Retinal pigment epithelial cell (primary cell): ENCODE measurements around the gene GLIS2.

ENCODE experiments used
- DNase-seq: peaks from one replicate; pipeline ENCODE4 v3.0.0-alpha.2; 2010; ENCODE audit warnings: low read depth
- H3K4me3 ChIP-seq: 2 replicates; pipeline ENCODE4 v1.5.1; 2011; ENCODE audit warnings: mild to moderate bottlenecking, low read length, control low read depth, moderate library complexity
- TF ChIP-seq, protein P1 (sequence below): conservative IDR thresholded peaks from 2 replicates; pipeline ENCODE4 v1.5.1; 2011; ENCODE audit warnings: low read depth, low read length, control low read depth, inconsistent platforms

The GLIS2 gene

GRCh38 chr16:4382795-4383357 lies 67.0 kb downstream of the GLIS2 start:
- no peak for DNase-seq
- H3K4me3 ChIP-seq = no peak overlapping the region
- TF ChIP-seq, protein P1, sequence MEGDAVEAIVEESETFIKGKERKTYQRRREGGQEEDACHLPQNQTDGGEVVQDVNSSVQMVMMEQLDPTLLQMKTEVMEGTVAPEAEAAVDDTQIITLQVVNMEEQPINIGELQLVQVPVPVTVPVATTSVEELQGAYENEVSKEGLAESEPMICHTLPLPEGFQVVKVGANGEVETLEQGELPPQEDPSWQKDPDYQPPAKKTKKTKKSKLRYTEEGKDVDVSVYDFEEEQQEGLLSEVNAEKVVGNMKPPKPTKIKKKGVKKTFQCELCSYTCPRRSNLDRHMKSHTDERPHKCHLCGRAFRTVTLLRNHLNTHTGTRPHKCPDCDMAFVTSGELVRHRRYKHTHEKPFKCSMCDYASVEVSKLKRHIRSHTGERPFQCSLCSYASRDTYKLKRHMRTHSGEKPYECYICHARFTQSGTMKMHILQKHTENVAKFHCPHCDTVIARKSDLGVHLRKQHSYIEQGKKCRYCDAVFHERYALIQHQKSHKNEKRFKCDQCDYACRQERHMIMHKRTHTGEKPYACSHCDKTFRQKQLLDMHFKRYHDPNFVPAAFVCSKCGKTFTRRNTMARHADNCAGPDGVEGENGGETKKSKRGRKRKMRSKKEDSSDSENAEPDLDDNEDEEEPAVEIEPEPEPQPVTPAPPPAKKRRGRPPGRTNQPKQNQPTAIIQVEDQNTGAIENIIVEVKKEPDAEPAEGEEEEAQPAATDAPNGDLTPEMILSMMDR = no peak

GRCh38 chr16:4383591-4384444 lies 68.0 kb downstream of the GLIS2 start:
- DNase-seq = no peak
- TF ChIP-seq, protein P1 = no peak
- no peak overlapping the region for H3K4me3 ChIP-seq

- TF ChIP-seq, protein P1 = no peak
- no peak overlapping the region for H3K4me3 ChIP-seq
- DNase-seq = no peak
These were observed 68.7 kb downstream of the GLIS2 start for GRCh38 chr16:4384509-4384942.

DNA sequence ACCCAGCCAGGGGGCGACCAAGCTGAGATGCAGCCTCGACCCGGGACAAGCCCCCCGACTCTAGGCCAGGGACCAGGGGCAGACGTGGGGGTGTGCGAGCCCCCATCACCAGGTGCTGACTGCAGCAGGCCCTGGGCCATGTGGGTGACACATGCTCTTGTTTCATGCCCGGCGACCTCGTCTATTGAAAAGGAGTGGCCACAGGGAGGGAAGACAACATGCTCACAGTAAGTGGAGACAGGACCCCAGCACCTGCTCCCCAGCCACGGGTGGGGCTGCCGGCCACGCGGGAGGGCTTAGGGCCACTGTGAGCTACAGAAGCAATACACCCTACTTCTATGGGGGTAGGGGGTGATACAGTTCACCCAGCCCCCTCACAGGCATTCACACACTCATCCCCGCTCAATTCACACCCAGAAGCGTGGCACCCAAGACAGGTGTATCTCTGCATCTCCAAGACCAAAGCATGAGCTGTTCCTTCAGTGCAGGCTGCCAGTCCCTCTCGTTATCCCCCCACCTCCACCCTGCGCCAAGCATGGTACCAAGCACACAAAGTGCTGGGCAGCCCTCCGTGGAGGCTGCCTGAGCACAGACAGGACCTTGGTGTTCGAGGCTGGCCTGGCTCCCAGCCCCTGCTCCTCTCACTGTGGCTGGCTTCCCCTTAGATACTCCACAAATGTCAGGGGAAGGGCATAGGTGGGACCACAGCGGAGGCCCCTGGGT lies 69.4 kb downstream of the GLIS2 start:
- no peak overlapping the region for H3K4me3 ChIP-seq
- TF ChIP-seq, protein P1 = no peak
- no peak for DNase-seq

DNA sequence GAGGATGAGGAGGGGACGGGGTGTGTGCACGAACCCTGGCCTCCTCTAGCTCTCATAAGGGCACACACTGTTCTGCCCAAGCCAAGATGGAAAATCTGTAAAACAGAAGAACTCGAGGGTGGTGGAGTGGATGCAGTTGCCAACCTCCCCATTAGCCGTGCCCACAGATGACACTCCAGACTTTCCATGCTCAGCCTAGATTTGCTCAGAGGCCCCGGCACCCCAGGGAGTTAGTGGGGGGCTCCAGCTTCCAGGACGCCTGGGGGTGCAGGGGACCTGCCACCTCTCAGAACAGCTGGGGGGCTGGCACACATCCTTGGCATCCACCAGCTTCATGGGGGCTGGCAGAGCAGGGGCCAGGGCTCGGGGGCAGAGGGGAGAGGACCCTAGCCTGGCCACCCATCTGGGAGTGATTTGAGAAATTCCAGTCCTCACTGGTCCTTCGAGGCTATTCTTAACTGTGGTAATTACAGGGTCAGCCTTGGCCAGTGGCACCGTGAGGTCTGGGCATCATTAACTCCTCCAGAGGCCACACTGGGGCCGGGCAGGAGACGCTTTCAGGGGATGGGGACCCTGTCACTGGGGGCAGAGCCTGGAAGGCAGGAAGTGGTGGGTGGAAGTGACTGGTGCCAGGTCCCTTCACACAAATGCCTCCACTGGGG lies 70.1 kb downstream of the GLIS2 start:
- no peak for DNase-seq
- TF ChIP-seq, protein P1 = no peak
- H3K4me3 ChIP-seq = no peak overlapping the region

DNA sequence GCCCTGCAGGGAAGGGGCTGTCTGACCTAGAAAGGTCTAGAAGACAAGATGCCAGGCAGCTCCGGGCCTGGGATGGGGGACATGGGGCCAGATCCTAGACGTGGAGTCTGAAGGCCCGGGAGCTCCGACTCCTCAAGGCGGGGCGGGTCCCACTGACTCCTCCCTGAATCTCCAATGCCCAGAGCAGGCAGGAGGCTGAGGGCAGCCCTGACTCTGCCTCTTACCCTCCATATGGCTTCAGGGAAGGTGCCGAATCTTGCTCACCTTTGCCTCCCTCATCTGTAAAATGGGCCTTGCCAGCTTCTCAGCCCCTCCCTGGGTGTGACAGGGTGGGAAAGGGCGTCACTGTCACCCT lies 70.6 kb downstream of the GLIS2 start:
- TF ChIP-seq, protein P1 = no peak
- no peak for DNase-seq
- no peak overlapping the region for H3K4me3 ChIP-seq
